Osteocyte (in vitro differentiated cells): ENCODE data around the gene PLCB1. TPM values are rescaled to one million over a fixed set of nuclear protein-coding genes. Genes with fewer than 3 reads are reported as not detected.
"Not testable (repeated sequence)": the region's sequence is repeated elsewhere in the genome, so short reads cannot be mapped to it uniquely, and the experiment has no call there.

Experiments used
- DNase-seq: peaks from one replicate; pipeline ENCODE4 v3.0.0; 2021; ENCODE audit warnings: mixed read lengths; ENCODE audit not compliant: unreplicated experiment; ENCODE audit errors: extremely low spot score
- H3K27ac Mint-ChIP-seq: one replicate; pipeline ENCODE4 v1.8.0; 2021; ENCODE audit warnings: mild to moderate bottlenecking, mixed read lengths; ENCODE audit not compliant: unreplicated experiment
- H3K27me3 Mint-ChIP-seq: one replicate; pipeline ENCODE4 v1.8.0; 2021; ENCODE audit warnings: mixed read lengths; ENCODE audit not compliant: unreplicated experiment
- H3K36me3 Mint-ChIP-seq: one replicate; pipeline ENCODE4 v1.8.0; 2021; ENCODE audit warnings: mixed read lengths; ENCODE audit not compliant: unreplicated experiment
- H3K4me1 Mint-ChIP-seq: one replicate; pipeline ENCODE4 v1.8.0; 2021; ENCODE audit warnings: mixed read lengths; ENCODE audit not compliant: unreplicated experiment
- H3K4me3 Mint-ChIP-seq: one replicate; pipeline ENCODE4 v1.8.0; 2021; ENCODE audit warnings: mild to moderate bottlenecking, moderate library complexity, mixed read lengths; ENCODE audit not compliant: unreplicated experiment
- H3K9me3 Mint-ChIP-seq: one replicate; pipeline ENCODE4 v1.8.0; 2021; ENCODE audit warnings: mixed read lengths; ENCODE audit not compliant: unreplicated experiment
- CTCF ChIP-seq: fragments of 200-600 bp; sonication (generic); IDR thresholded peaks from 2 replicates; pipeline ENCODE4 v1.5.0; 2021; ENCODE audit warnings: antibody characterized with exemption, mild to moderate bottlenecking, moderate library complexity
- total RNA-seq: library from RNA; stranded (reverse); gene quantifications from 2 replicates; pipeline ENCODE4 v1.2.1, GENCODE V29; 2021

Gene PLCB1
- total RNA-seq, 1 donor from 2014 or later: 33.3 TPM

GRCh38 chr20:8342391-8342790 is 210.3 kb downstream of the PLCB1 start:
- no peak for TF ChIP-seq CTCF
- no peaks in the 10 kb centered on the region for H3K27me3 Mint-ChIP-seq
- no peak overlapping the region for H3K27ac Mint-ChIP-seq
- no peaks in the 10 kb centered on the region for H3K36me3 Mint-ChIP-seq
- H3K4me1 Mint-ChIP-seq: peaks cover 27% of the 10 kb centered on the region
- no peak overlapping the region for H3K4me3 Mint-ChIP-seq
- DNase-seq: no peak
- peaks cover 5% of the 10 kb centered on the region for H3K9me3 Mint-ChIP-seq

- H3K4me1 Mint-ChIP-seq: peaks cover 34% of the 10 kb centered on the region
- H3K27ac Mint-ChIP-seq: no peak overlapping the region
- no peaks in the 10 kb centered on the region for H3K27me3 Mint-ChIP-seq
Observed at GRCh38 chr20:8344106-8344505, 212.0 kb downstream of the PLCB1 start.

GRCh38 chr20:8344631-8345030 is 212.6 kb downstream of the PLCB1 start:
- DNase-seq: no peak
- no peak overlapping the region for H3K4me3 Mint-ChIP-seq
- peaks cover 34% of the 10 kb centered on the region for H3K4me1 Mint-ChIP-seq
- no peaks in the 10 kb centered on the region for H3K27me3 Mint-ChIP-seq
- no peak overlapping the region for H3K27ac Mint-ChIP-seq
- H3K36me3 Mint-ChIP-seq: no peaks in the 10 kb centered on the region
- TF ChIP-seq CTCF: no peak
- peaks cover 5% of the 10 kb centered on the region for H3K9me3 Mint-ChIP-seq

More at GRCh38 chr20:8344106-8344505, 212.0 kb downstream of the PLCB1 start:
- Mint-ChIP-seq H3K9me3 (peaks cover 5% of the 10 kb centered on the region), H3K36me3 (no peaks in the 10 kb centered on the region), H3K4me3 (no peak overlapping the region)
- DNase-seq: no peak
- no peak for TF ChIP-seq CTCF

- H3K4me1 Mint-ChIP-seq: peaks cover 34% of the 10 kb centered on the region
- no peak for TF ChIP-seq CTCF
- peaks cover 4% of the 10 kb centered on the region for H3K9me3 Mint-ChIP-seq
- H3K27me3 Mint-ChIP-seq: no peaks in the 10 kb centered on the region
- no peak overlapping the region for H3K27ac Mint-ChIP-seq
- no peaks in the 10 kb centered on the region for H3K36me3 Mint-ChIP-seq
- no peak for DNase-seq
- H3K4me3 Mint-ChIP-seq: no peak overlapping the region
Observed at GRCh38 chr20:8346700-8347270, 214.7 kb downstream of the PLCB1 start.

GRCh38 chr20:8350225-8350624 is 218.2 kb downstream of the PLCB1 start:
- not testable (repeated sequence) for DNase-seq, H3K36me3 Mint-ChIP-seq, H3K4me3 Mint-ChIP-seq, H3K9me3 Mint-ChIP-seq, H3K27me3 Mint-ChIP-seq, H3K27ac Mint-ChIP-seq
- peaks cover 23% of the 10 kb centered on the region for H3K4me1 Mint-ChIP-seq

GRCh38 chr20:8352486-8352885 is 220.4 kb downstream of the PLCB1 start:
- Mint-ChIP-seq H3K36me3 (no peaks in the 10 kb centered on the region), H3K9me3 (peaks cover 4% of the 10 kb centered on the region), H3K27me3 (no peaks in the 10 kb centered on the region), H3K4me3 (no peak overlapping the region), H3K4me1 (peaks cover 12% of the 10 kb centered on the region), H3K27ac (no peak overlapping the region)
- no peak for TF ChIP-seq CTCF
- DNase-seq: no peak
